Fibroblast of skin of scalp (primary cell): ENCODE results near the gene MYO15A. TPM values are rescaled to one million over a fixed set of nuclear protein-coding genes. Genes with fewer than 3 reads are reported as not detected.

ENCODE experiments used
- DNase-seq: peaks from one replicate; pipeline ENCODE4 v3.0.0-alpha.2; 2013
- polyA plus RNA-seq, 2 experiments: library from polyadenylated mRNA; unstranded; fragments of 120-200 nt; gene quantifications; one replicate each; pipeline ENCODE4 v1.2.1, GENCODE V29; 2013; ENCODE audit not compliant: insufficient read length in 2 of 2

Gene MYO15A, protein sequence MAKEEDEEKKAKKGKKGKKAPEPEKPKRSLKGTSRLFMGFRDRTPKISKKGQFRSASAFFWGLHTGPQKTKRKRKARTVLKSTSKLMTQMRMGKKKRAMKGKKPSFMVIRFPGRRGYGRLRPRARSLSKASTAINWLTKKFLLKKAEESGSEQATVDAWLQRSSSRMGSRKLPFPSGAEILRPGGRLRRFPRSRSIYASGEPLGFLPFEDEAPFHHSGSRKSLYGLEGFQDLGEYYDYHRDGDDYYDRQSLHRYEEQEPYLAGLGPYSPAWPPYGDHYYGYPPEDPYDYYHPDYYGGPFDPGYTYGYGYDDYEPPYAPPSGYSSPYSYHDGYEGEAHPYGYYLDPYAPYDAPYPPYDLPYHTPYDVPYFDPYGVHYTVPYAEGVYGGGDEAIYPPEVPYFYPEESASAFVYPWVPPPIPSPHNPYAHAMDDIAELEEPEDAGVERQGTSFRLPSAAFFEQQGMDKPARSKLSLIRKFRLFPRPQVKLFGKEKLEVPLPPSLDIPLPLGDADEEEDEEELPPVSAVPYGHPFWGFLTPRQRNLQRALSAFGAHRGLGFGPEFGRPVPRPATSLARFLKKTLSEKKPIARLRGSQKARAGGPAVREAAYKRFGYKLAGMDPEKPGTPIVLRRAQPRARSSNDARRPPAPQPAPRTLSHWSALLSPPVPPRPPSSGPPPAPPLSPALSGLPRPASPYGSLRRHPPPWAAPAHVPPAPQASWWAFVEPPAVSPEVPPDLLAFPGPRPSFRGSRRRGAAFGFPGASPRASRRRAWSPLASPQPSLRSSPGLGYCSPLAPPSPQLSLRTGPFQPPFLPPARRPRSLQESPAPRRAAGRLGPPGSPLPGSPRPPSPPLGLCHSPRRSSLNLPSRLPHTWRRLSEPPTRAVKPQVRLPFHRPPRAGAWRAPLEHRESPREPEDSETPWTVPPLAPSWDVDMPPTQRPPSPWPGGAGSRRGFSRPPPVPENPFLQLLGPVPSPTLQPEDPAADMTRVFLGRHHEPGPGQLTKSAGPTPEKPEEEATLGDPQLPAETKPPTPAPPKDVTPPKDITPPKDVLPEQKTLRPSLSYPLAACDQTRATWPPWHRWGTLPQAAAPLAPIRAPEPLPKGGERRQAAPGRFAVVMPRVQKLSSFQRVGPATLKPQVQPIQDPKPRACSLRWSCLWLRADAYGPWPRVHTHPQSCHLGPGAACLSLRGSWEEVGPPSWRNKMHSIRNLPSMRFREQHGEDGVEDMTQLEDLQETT (N-terminal part only)
- 0.36 TPM for polyA plus RNA-seq (2013, experiment 1 of 2; ENCODE audit: insufficient read length)
- polyA plus RNA-seq (2013, experiment 2 of 2; ENCODE audit: insufficient read length) = 0.15 TPM

GRCh38 chr17:18108401-18109312 is at the start of gene MYO15A:
MYO15A (plus strand) TSS chr17:18108756; CDS start chr17:18118801, 10,045 bp downstream.
- no peak for DNase-seq

- no peak for DNase-seq
These were observed 49.3 kb upstream of the MYO15A start for GRCh38 chr17:18059283-18059682.

- no peak for DNase-seq
These were observed 44.5 kb upstream of the MYO15A start for GRCh38 chr17:18064053-18064452.

GRCh38 chr17:18065546-18065945 is 43.0 kb upstream of the MYO15A start:
- no peak for DNase-seq

DNA sequence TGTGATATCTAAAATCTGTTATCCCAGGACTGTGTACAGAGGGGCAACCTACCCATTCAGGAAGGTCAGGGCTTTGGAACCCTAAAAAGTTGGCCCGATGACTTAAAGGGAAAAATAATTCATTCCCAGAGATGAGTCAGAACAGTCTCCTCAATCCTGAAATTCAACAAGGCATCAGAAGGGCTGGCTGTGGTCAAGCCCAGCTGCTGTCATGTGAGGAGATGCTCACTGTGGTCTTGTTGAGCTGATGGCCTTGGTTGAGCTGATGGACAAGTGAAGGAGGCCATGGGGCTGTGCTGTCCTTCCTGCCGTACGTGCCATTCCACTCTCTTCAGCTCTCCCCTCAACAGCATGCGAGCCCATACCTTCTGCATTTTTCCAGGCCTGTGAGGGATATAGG is 41.7 kb upstream of the MYO15A start:
- DNase-seq = no peak

- DNase-seq = no peak
These were observed 39.5 kb upstream of the MYO15A start for GRCh38 chr17:18069101-18069500.

- peak; percentile 33 for DNase-seq
These were observed 37.7 kb upstream of the MYO15A start for GRCh38 chr17:18070861-18071340.

GRCh38 chr17:18071751-18072150 is 36.8 kb upstream of the MYO15A start:
- DNase-seq = no peak

DNA sequence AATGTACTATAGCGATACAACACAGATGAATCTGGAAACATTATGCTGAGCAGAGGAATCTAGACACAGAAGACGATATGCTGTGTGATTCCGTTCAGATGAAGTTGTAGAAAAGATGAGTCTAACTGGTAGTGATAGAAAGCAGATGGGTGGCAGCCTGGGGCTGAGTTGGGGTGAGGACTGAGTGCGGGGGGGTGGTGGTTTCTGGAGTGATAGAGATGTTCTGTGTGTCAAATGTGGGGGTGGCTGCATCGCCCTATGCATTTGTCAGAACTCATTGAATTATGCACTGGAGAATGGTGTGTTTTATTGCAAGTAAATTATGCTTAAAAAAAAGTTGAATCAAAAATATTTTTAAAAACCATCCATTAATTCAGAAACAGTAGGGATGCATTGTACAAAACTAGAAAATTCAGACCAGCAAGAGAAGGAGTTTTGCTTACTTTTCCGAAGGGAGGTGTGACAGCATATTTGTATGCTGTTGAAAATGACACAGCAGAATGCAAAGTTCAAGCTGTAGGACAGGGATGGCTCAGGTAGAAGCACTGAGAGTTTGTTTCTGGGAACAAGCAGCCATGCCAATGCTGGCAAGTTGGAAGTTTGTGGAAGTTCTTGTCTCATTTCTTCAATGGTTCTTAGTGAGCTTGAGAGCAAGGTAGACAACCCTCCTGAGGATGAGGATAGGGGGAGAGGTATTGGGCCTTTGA is 33.8 kb upstream of the MYO15A start:
- DNase-seq = no peak

- no peak for DNase-seq
These were observed 31.6 kb upstream of the MYO15A start for GRCh38 chr17:18076936-18077335.

DNA sequence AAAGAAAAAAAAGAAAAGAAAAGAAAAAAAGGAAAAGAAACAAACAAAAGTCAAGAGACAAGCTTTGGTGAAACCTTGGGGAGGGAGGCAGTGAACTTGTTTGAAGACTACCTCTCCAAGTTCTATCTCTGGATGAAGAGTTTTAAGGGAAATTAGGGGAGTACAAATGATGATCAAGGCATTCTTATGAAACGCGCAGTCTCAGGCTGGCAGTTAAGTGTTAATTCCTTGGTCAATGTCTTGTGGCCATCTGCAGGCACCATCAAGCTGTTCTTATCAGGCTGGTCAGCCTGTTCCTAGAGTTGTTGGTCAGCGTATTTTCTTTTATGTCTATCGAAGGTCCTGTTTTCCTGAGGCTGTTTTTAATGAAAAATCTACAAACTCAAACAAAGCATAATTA is 29.0 kb upstream of the MYO15A start:
- no peak for DNase-seq

DNA sequence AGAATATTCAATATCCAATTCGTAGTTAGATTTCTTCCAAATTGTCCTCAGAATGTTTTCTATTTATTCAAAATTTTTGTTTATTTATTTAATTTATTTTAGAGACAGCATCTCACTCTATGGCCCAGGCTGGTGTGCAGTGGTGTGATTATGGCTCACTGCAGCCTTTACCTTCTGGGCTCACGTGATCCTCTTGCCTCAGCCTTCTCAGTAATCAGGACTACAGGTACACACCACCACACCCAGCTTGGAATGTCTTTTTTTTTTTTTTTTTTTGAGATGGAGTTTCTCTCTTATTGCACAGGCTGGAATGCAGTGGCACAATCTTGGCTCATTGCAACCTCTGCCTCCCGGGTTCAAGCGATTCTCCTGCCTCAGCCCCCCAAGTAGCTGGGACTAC is 24.3 kb upstream of the MYO15A start:
- no peak for DNase-seq

GRCh38 chr17:18087610-18088491 is 20.7 kb upstream of the MYO15A start, which contains the start of gene DRG2:
DRG2 (plus strand) TSS chr17:18087948; CDS start chr17:18088024, 76 bp downstream.
- DNase-seq = peak; percentile 92

- no peak for DNase-seq
These were observed 18.9 kb upstream of the MYO15A start for GRCh38 chr17:18089613-18090012.

GRCh38 chr17:18093616-18094408 is 14.7 kb upstream of the MYO15A start:
- DNase-seq = peak; percentile 78

- DNase-seq = no peak
These were observed 14.1 kb upstream of the MYO15A start for GRCh38 chr17:18094409-18094807.

DNA sequence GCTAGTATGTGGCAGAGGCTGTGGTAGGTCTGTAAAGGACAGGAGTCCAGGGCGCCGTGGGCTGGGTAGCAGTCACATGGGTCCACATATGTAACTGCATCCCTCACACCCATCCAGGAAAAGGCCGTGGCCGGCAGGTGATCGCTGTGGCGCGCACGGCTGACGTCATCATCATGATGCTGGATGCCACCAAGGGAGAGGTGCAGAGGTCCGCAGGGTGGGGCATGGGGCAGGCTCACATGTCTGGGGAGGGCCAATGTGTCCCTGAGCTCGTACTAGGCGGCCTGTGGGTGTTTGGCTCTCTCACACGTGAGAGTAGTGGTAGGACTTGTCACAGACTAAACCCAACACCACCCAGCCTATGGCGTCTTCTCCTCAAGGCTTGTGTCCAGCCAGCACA is 9.0 kb upstream of the MYO15A start:
- no peak for DNase-seq

DNA sequence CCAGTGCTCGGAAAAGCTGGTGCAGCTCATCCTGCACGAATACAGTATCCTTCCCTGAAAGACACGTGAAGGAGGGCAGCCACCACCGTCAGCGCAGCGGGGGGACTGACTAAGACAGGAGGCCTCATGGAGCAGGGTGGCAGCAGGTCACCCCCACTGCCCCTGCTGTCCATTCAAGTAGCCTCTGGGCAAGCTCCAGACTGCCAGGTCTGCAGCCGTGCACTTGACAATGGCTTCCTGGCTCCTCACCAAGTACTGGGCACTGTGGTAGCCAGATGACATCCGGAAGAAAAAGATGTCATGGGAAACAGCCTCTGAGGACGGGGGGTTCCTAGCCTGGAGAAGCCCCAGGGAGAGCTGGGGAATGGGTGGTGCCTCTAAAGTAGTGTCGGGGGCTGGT is 7.9 kb upstream of the MYO15A start:
- DNase-seq = no peak

GRCh38 chr17:18101828-18102227 is 6.7 kb upstream of the MYO15A start:
- DNase-seq = no peak
